Measurements from ENCODE around the gene ZDHHC13.

- TF ChIP-seq, protein P1, sequence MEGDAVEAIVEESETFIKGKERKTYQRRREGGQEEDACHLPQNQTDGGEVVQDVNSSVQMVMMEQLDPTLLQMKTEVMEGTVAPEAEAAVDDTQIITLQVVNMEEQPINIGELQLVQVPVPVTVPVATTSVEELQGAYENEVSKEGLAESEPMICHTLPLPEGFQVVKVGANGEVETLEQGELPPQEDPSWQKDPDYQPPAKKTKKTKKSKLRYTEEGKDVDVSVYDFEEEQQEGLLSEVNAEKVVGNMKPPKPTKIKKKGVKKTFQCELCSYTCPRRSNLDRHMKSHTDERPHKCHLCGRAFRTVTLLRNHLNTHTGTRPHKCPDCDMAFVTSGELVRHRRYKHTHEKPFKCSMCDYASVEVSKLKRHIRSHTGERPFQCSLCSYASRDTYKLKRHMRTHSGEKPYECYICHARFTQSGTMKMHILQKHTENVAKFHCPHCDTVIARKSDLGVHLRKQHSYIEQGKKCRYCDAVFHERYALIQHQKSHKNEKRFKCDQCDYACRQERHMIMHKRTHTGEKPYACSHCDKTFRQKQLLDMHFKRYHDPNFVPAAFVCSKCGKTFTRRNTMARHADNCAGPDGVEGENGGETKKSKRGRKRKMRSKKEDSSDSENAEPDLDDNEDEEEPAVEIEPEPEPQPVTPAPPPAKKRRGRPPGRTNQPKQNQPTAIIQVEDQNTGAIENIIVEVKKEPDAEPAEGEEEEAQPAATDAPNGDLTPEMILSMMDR (IDR thresholded peaks at IDR 0.05; ENCODE audit: insufficient read depth, low read depth, low read length): no peak
- no peak for TF ChIP-seq EZH2 (IDR thresholded peaks at IDR 0.05; ENCODE audit: insufficient read depth, low read length)
These were observed 9.8 kb upstream of the ZDHHC13 start for GRCh38 chr11:19107125-19107524.
